Cardiac atrium fibroblast (primary cell): Measurements from ENCODE around the gene PRTN3. TPM values are rescaled to one million over a fixed set of nuclear protein-coding genes. Genes with fewer than 3 reads are reported as not detected.

Source experiments
- total RNA-seq: library from RNA; depleted of rRNA; stranded (reverse); fragments of >200 nt; gene quantifications from 2 replicates; pipeline ENCODE4 v1.2.3, GENCODE V29; 2015

PRTN3 gene
- 0.16 TPM in 1 of 2 replicates, not detected in the other for total RNA-seq

GRCh38 chr19:840519-841206 lies at the start of gene PRTN3:
TSS of gene PRTN3 (plus strand) at chr19:840999. CDS start at chr19:841009, 10 bp downstream.

DNA sequence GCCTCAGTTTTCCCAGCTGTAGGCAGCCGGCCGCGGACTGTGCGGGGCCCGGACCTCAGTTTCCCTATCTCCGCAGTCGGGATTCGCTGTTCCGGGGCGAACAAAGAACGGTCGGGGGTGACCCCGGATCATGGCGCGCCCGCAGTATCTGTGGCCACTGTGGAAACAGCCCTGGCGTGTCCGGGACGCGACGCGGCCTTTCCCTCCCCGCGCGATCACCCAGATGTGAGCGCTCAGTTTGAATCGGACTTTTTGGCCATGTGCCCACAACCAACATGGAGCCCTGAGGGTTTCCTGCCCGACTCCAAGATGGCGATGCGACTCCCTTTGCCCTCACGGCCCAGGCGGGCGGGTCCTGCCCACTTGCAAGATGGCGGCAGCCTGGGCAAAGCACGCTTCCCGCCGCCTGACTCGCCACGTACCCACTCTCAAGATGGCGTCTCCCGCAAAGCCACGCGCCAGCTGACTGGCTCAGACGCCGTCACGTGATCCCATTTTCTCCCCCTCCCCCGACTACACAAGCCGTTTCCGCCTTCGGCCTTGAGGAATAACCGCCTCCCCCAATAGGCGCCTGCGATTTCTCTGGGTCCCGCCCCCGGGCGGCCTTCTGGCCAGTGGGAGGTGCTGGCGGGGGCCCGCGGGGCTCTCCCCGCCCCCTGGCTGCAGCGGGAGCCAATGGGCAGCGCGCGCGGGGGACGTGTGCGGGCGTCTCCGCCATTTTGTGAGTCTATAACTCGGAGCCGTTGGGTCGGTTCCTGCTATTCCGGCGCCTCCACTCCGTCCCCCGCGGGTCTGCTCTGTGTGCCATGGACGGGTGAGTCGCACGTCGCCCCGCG lies 43.9 kb upstream of the PRTN3 start, which contains the start of gene PTBP1:
Gene PTBP1 (plus strand): TSS at position 761 of the 836 bp plus-strand sequence. CDS start 46 bp downstream, at position 807.

GRCh38 chr19:821825-822503 lies 18.8 kb upstream of the PRTN3 start, which contains the start of gene PLPPR3:
TSS of gene PLPPR3 (minus strand) at chr19:821955. CDS start at chr19:821559, 396 bp downstream.

GRCh38 chr19:827710-828321 lies 13.0 kb upstream of the PRTN3 start, which contains the start of gene AZU1:
TSS of gene AZU1 (plus strand) at chr19:827837. CDS start at chr19:827847, 10 bp downstream.

DNA sequence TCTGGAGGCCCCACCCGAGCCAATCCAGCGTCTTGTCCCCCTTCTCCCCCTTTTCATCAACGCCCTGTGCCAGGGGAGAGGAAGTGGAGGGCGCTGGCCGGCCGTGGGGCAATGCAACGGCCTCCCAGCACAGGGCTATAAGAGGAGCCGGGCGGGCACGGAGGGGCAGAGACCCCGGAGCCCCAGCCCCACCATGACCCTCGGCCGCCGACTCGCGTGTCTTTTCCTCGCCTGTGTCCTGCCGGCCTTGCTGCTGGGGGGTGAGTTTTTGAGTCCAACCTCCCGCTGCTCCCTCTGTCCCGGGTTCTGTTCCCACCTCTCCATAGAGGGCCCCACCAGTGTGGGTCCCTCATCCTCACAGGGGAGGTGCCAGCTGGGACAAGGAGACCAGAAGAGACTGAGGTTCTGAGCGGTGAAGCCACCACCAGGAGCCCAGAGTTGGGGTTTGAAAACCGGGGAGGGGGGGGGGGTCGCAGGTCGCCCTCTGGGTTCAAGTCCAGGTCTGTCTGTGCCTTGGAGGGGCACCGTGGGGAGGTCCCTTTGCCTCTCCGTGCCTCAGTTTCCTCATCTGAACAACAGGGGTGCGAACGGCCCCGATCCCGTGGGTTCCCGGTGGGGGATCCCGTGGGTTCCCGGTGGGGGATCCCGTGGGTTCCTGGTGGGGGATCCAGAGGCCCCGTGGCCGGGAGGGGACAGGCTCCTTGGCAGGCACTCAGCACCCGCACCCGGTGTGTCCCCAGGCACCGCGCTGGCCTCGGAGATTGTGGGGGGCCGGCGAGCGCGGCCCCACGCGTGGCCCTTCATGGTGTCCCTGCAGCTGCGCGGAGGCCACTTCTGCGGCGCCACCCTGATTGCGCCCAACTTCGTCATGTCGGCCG lies 11.6 kb downstream of the PRTN3 start, which contains the start of gene ELANE:
Gene ELANE (plus strand): TSS at position 168 of the 878 bp plus-strand sequence. CDS start 26 bp downstream, at position 194.

DNA sequence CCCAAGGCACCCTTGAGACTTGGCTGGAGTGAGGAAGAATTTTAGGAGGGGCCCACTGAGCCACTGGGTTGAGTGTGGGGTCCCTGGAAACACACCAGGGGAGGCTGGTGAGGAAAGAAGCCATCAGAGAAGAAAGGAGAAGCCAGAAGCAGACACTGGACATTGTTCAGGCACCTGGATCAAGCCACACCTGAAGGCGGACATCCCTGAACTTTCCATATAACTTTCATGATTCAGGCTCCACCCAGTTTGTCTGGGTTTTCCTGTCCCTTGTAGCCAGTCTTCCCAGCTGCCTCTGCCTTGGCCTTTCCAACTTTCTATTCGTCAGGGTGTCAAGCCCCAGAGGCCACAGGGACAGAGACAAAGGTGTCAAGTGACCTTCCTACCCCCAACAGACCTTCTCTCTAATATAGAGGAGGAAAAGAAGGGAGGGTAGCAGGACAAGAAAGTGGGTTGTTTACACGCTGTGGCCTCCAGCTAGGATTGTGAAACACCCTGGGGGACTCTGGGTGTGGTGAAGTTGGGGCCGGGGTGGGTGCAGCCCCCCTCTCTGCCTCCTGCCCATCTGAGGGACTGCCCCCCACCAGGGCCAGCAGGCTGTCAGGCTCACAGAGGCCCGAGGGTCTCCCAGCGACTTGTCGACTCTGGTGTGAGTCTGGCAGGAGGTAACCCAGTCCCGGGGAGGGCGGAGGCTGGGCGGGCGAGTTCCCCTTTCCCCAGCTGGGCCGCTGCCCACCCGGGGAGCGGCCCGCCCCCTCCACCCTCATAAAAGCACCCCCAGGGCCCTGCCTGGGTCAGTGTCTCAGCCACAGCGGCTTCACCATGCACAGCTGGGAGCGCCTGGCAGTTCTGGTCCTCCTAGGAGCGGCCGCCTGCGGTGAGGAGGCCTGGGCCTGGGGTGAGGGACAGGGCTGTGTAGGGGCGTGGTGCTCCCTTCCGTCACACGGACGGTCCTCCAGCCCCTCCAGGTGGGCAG lies 18.4 kb downstream of the PRTN3 start, which contains the start of gene CFD:
Gene CFD (plus strand): TSS at position 797 of the 976 bp plus-strand sequence. CDS start 26 bp downstream, at position 823.

GRCh38 chr19:892894-893689 lies 52.3 kb downstream of the PRTN3 start, which contains the start of the genes MED16 and RNU6-9:
TSS of gene MED16 (minus strand) at chr19:893187. CDS start at chr19:891131, 2,056 bp downstream.
TSS of gene RNU6-9 (plus strand) at chr19:893484.

Other genes starting within 250 kb of the PRTN3 start
- 14.3 and 21.5 TPM in 2 replicates for gene POLRMT, start 207.5 kb upstream of the PRTN3 start, total RNA-seq
- gene FGF22, start 201.1 kb upstream of the PRTN3 start, total RNA-seq: not detected in 2 replicates
- 63.5 and 64.1 TPM in 2 replicates for gene RNF126, start 177.8 kb upstream of the PRTN3 start, total RNA-seq
- 59.1 and 82.9 TPM in 2 replicates for gene FSTL3, start 164.6 kb upstream of the PRTN3 start, total RNA-seq
- gene PRSS57, start 145.5 kb upstream of the PRTN3 start, total RNA-seq: not detected in 2 replicates
- 50.1 and 56.9 TPM in 2 replicates for gene PALM, start 132.1 kb upstream of the PRTN3 start, total RNA-seq
- gene MISP, start 89.9 kb upstream of the PRTN3 start, total RNA-seq: not detected in 2 replicates
- gene PTBP1, start 43.5 kb upstream of the PRTN3 start, total RNA-seq: 190 and 240 TPM in 2 replicates
- 0.36 and 2.1 TPM in 2 replicates for gene PLPPR3, start 19.0 kb upstream of the PRTN3 start, total RNA-seq
- not detected in 2 replicates for gene AZU1, start 13.2 kb upstream of the PRTN3 start, total RNA-seq
- gene ELANE, start 11.3 kb downstream of the PRTN3 start, total RNA-seq: 2.4 and 6.9 TPM in 2 replicates
- 70.6 and 164 TPM in 2 replicates for gene CFD, start 18.7 kb downstream of the PRTN3 start, total RNA-seq
- gene MED16, start 52.2 kb downstream of the PRTN3 start, total RNA-seq: 25.8 and 35.2 TPM in 2 replicates
- not detected in 2 replicates for gene RNU6-9, start 52.5 kb downstream of the PRTN3 start, total RNA-seq
- gene R3HDM4, start 72.2 kb downstream of the PRTN3 start, total RNA-seq: 61.7 and 64.3 TPM in 2 replicates
- gene KISS1R, start 76.3 kb downstream of the PRTN3 start, total RNA-seq: not detected in 2 replicates
- gene ARID3A, start 85.0 kb downstream of the PRTN3 start, total RNA-seq: 7.9 and 10.5 TPM in 2 replicates
- 25.1 and 37.9 TPM in 2 replicates for gene WDR18, start 143.3 kb downstream of the PRTN3 start, total RNA-seq
- gene GRIN3B, start 159.4 kb downstream of the PRTN3 start, total RNA-seq: 0.54 and 0.97 TPM in 2 replicates
- 140 and 146 TPM in 2 replicates for gene TMEM259, start 180.1 kb downstream of the PRTN3 start, total RNA-seq
- not detected in 2 replicates for gene RNU6-2, start 180.5 kb downstream of the PRTN3 start, total RNA-seq
- gene CNN2, start 185.6 kb downstream of the PRTN3 start, total RNA-seq: 177 and 287 TPM in 2 replicates
- gene ABCA7, start 199.1 kb downstream of the PRTN3 start, total RNA-seq: 4.5 and 5.8 TPM in 2 replicates
- 4.9 and 8.1 TPM in 2 replicates for gene ARHGAP45, start 226.2 kb downstream of the PRTN3 start, total RNA-seq